ENCODE measurements around the gene OTOF. TPM values are rescaled to one million over a fixed set of nuclear protein-coding genes. Genes with fewer than 3 reads are reported as not detected.

The OTOF gene
- total and polyA plus RNA-seq, 7 donors = 0.14 to 2.2 (median 0.34) TPM

GRCh38 chr2:26478366-26478765 is 442 bp upstream of the OTOF start:
- intact Hi-C loops (cut with DNase I) = no loop called here
- Histone ChIP-seq H3K27ac (no peak overlapping the region), H3K4me3 (no peak overlapping the region), H3K9me3 (no peaks in the 10 kb centered on the region), H3K36me3 (ENCODE audit: insufficient read depth in 1 of 2, low read depth in 1 of 2) (no peaks in the 10 kb centered on the region), H3K27me3 (ENCODE audit: insufficient read depth in 3 of 3, low read length in 2 of 3) (no peaks in the 10 kb centered on the region), H3K4me1 (peaks cover 13% of the 10 kb centered on the region)
- TF ChIP-seq, protein P1, sequence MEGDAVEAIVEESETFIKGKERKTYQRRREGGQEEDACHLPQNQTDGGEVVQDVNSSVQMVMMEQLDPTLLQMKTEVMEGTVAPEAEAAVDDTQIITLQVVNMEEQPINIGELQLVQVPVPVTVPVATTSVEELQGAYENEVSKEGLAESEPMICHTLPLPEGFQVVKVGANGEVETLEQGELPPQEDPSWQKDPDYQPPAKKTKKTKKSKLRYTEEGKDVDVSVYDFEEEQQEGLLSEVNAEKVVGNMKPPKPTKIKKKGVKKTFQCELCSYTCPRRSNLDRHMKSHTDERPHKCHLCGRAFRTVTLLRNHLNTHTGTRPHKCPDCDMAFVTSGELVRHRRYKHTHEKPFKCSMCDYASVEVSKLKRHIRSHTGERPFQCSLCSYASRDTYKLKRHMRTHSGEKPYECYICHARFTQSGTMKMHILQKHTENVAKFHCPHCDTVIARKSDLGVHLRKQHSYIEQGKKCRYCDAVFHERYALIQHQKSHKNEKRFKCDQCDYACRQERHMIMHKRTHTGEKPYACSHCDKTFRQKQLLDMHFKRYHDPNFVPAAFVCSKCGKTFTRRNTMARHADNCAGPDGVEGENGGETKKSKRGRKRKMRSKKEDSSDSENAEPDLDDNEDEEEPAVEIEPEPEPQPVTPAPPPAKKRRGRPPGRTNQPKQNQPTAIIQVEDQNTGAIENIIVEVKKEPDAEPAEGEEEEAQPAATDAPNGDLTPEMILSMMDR (IDR thresholded peaks at IDR 0.05) = no peak
- ATAC-seq (no peak), DNase-seq (no peak)
- 66 to 76% (median 71%) methylated on average over 5 of the region's 5 CpGs for WGBS, 3 donors

DNA sequence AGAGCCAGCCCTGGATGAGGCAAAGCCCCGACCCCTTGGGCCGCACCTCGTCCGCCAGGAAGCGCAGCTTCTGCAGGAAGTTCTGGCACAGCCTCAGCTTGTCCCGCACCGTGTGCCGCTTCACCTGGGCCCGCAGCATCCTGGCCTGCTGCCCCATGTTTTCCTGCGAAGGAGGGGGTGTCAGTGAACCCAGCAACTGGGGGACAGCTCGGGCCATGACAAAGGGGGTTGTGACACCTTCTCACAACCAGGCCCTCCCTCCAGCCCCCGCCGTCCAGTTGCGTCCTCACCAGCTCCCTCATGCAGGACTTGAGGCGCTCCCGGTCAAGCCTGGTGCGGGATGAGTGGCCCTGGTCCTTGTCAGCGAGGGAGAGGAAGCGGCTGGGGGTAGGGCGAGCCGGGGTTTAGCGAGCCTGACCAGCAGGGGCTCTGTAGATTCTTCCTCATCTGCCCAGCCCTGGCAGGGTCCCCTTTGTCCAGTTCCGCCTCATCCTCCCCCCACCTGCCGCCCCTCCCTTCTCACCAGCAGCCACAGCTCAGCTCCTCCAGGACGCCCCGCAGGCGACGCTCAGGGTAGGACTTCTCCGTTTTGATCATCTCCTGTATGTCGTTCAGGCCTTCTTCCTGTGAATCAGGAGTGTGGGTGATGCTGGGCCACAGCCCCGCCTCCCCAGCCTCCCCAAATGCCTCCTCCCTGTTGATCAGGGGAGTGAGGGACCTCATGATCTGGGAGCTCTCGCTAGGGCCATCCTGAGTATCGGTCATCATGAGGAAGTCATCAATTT is 606 bp downstream of the OTOF start:
- Histone ChIP-seq H3K9me3 (no peaks in the 10 kb centered on the region), H3K27me3 (ENCODE audit: insufficient read depth in 3 of 3, low read length in 2 of 3) (no peaks in the 10 kb centered on the region), H3K27ac (no peak overlapping the region), H3K4me1 (peaks cover 12% of the 10 kb centered on the region), H3K4me3 (no peak overlapping the region), H3K36me3 (ENCODE audit: insufficient read depth in 1 of 2, low read depth in 1 of 2) (no peaks in the 10 kb centered on the region)
- TF ChIP-seq, protein P1 (IDR thresholded peaks at IDR 0.05) = no peak
- DNase-seq (no peak), ATAC-seq (no peak)
- WGBS, 3 donors = 44 to 63% (median 53%) methylated on average over 26 to 33 of the region's 33 CpGs
- intact Hi-C loops (cut with DNase I) = no loop called here

DNA sequence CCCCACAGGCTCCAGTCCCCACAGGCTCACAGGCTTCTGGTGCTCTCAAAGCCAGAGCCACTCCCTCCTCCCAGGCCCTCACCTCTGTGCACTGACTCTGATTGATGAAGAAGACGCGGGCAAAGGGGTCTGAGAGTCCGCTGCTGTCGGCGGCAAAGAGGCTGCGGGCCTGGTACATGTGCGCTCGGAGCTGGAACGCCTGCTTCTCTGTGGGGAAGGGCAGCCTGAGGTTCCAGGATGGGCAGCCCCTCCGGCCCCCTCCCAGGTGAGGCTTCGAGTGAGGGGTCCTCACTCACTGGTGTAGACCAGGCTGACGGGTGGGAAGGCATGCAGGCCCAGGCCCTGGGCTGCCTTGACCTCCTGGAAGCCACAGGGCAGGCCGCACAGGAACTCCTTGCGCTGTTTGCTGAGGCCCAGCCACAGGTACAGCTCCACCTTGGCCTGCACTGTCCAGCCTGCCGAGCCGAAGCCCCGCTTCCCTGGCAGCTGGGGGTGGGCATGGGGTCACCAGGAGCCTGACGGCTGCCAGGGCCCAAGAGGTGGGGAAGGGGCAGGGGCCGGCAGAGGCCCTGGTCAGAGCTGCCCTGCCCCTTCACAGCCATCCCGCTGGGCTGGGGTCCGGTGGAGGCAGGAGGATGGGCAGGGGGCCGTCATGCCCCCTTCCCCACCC is 2.0 kb downstream of the OTOF start:
- TF ChIP-seq, protein P1 (IDR thresholded peaks at IDR 0.05) = no peak
- no peak overlapping the region for H3K4me3 ChIP-seq
- H3K9me3 ChIP-seq = no peaks in the 10 kb centered on the region
- ATAC-seq (no peak), DNase-seq (peak; percentile 13 to 44)
- H3K27ac ChIP-seq = no peak overlapping the region
- H3K27me3 ChIP-seq (ENCODE audit: insufficient read depth in 3 of 3, low read length in 2 of 3) = no peaks in the 10 kb centered on the region
- 87 to 97% (median 93%) methylated on average over 15 to 22 of the region's 22 CpGs for WGBS, 3 donors
- intact Hi-C loops (cut with DNase I) = no loop called here
- H3K4me1 ChIP-seq = no peaks in the 10 kb centered on the region
- H3K36me3 ChIP-seq (ENCODE audit: insufficient read depth in 1 of 2, low read depth in 1 of 2) = no peaks in the 10 kb centered on the region

GRCh38 chr2:26475037-26475436 is 2.9 kb downstream of the OTOF start:
- 92 to 96% (median 93%) methylated on average over 6 of the region's 6 CpGs for WGBS, 3 donors
- Histone ChIP-seq H3K9me3 (no peaks in the 10 kb centered on the region), H3K27me3 (ENCODE audit: insufficient read depth in 3 of 3, low read length in 2 of 3) (no peaks in the 10 kb centered on the region), H3K4me3 (no peak overlapping the region), H3K27ac (no peak overlapping the region), H3K36me3 (ENCODE audit: insufficient read depth in 1 of 2, low read depth in 1 of 2) (no peaks in the 10 kb centered on the region), H3K4me1 (no peaks in the 10 kb centered on the region)
- TF ChIP-seq, protein P1 (IDR thresholded peaks at IDR 0.05) = no peak
- DNase-seq (peak; percentile 10 to 39), ATAC-seq (no peak)
- intact Hi-C loops (cut with DNase I) = no loop called here
